Brain microvascular endothelial cell (primary cell): ENCODE data around the gene GOLGA8M.
"Not testable (repeated sequence)": the region's sequence is repeated elsewhere in the genome, so short reads cannot be mapped to it uniquely, and the experiment has no call there.

ENCODE experiments used
- DNase-seq: peaks from one replicate; pipeline ENCODE4 v3.0.0-alpha.2; 2020
- H3K27ac ChIP-seq: fragments of 250-450 bp; sonication (Bioruptor Pico); 2 replicates; pipeline ENCODE4 v1.5.1; 2020; ENCODE audit warnings: mild to moderate bottlenecking, moderate library complexity
- H3K27me3 ChIP-seq: fragments of 250-450 bp; sonication (Bioruptor Pico); replicated peaks from 2 replicates; pipeline ENCODE4 v1.5.1; 2020; ENCODE audit warnings: mild to moderate bottlenecking
- H3K36me3 ChIP-seq: fragments of 250-450 bp; sonication (Bioruptor Pico); replicated peaks from 2 replicates; pipeline ENCODE4 v1.5.1; 2020; ENCODE audit warnings: mild to moderate bottlenecking
- H3K4me3 ChIP-seq: 2 replicates; pipeline ENCODE4 v1.5.1; 2011; ENCODE audit warnings: low read depth, mild to moderate bottlenecking, control low read depth, low read length, moderate library complexity
- CTCF ChIP-seq: IDR thresholded peaks from 2 replicates; pipeline ENCODE4 v1.5.1; 2011; ENCODE audit warnings: low read depth, mild to moderate bottlenecking, moderate library complexity, low read length, control low read depth, inconsistent platforms; ENCODE audit errors: missing control alignments
- in situ Hi-C: cut with HindIII; loops from 2 replicates; pipeline ENCODE4 v1.10.0; 2017; ENCODE audit warnings: low sequenced_read_pairs, low pct_ligation_motif_present

Gene GOLGA8M

GRCh38 chr15:28712270-28712669, at the start of gene GOLGA8M:
Gene GOLGA8M, minus strand, starts transcription at chr15:28712421. Its CDS starts 98 bp downstream, at chr15:28712323.
- H3K36me3 ChIP-seq, H3K4me3 ChIP-seq, H3K27ac ChIP-seq, H3K27me3 ChIP-seq, DNase-seq, in situ Hi-C loops: not testable (repeated sequence)

- DNase-seq, H3K4me3 ChIP-seq, H3K36me3 ChIP-seq, H3K27ac ChIP-seq, in situ Hi-C loops, H3K27me3 ChIP-seq: not testable (repeated sequence)
Observed at GRCh38 chr15:28742890-28743289, 30.7 kb upstream of the GOLGA8M start.

GRCh38 chr15:28738590-28739292, 26.5 kb upstream of the GOLGA8M start:
- in situ Hi-C loops, DNase-seq, H3K27me3 ChIP-seq, H3K27ac ChIP-seq, H3K36me3 ChIP-seq: not testable (repeated sequence)
- peak overlapping the region; percentile 38 for H3K4me3 ChIP-seq

- Histone ChIP-seq H3K27ac (peak overlapping the region; percentile 48), H3K4me3 (peak overlapping the region; percentile 38)
- in situ Hi-C loops, H3K27me3 ChIP-seq, DNase-seq, H3K36me3 ChIP-seq: not testable (repeated sequence)
Observed at GRCh38 chr15:28738200-28738561, 26.0 kb upstream of the GOLGA8M start.

- peak; percentile 10 for DNase-seq
- Histone ChIP-seq H3K27ac (peak overlapping the region; percentile 48), H3K4me3 (peak overlapping the region; percentile 50)
- H3K27me3 ChIP-seq, H3K36me3 ChIP-seq, in situ Hi-C loops: not testable (repeated sequence)
Observed at GRCh38 chr15:28737521-28738199, 25.4 kb upstream of the GOLGA8M start.

GRCh38 chr15:28728061-28728460, 15.8 kb upstream of the GOLGA8M start:
- H3K27me3 ChIP-seq, H3K36me3 ChIP-seq, H3K4me3 ChIP-seq, H3K27ac ChIP-seq, in situ Hi-C loops, DNase-seq: not testable (repeated sequence)

- H3K27ac ChIP-seq, DNase-seq, in situ Hi-C loops, H3K36me3 ChIP-seq, H3K27me3 ChIP-seq, H3K4me3 ChIP-seq: not testable (repeated sequence)
Observed at GRCh38 chr15:28727026-28727425, 14.8 kb upstream of the GOLGA8M start.

- Histone ChIP-seq H3K27me3 (no peaks in the 10 kb centered on the region), H3K36me3 (no peaks in the 10 kb centered on the region), H3K4me3 (no peak overlapping the region), H3K27ac (no peak overlapping the region)
- no peak for TF ChIP-seq CTCF
- in situ Hi-C loops, result no loop called here
- DNase-seq, result no peak
Observed at GRCh38 chr15:28726102-28726501, 13.9 kb upstream of the GOLGA8M start.

- in situ Hi-C loops, result no loop called here
- no peak overlapping the region for H3K4me3 ChIP-seq
- no peaks in the 10 kb centered on the region for H3K27me3 ChIP-seq
- DNase-seq, result no peak
- no peak overlapping the region for H3K27ac ChIP-seq
- no peak for TF ChIP-seq CTCF
- H3K36me3 ChIP-seq, result no peaks in the 10 kb centered on the region
Observed at GRCh38 chr15:28725556-28725955, 13.3 kb upstream of the GOLGA8M start.

- H3K4me3 ChIP-seq, H3K27ac ChIP-seq, DNase-seq, in situ Hi-C loops, H3K27me3 ChIP-seq, H3K36me3 ChIP-seq: not testable (repeated sequence)
Observed at GRCh38 chr15:28723986-28724385, 11.8 kb upstream of the GOLGA8M start.

- H3K36me3 ChIP-seq, H3K27ac ChIP-seq, H3K4me3 ChIP-seq, H3K27me3 ChIP-seq, in situ Hi-C loops, DNase-seq: not testable (repeated sequence)
Observed at GRCh38 chr15:28719626-28720025, 7.4 kb upstream of the GOLGA8M start.

GRCh38 chr15:28718576-28718975, 6.4 kb upstream of the GOLGA8M start:
- DNase-seq, H3K4me3 ChIP-seq, H3K27me3 ChIP-seq, H3K27ac ChIP-seq, H3K36me3 ChIP-seq, in situ Hi-C loops: not testable (repeated sequence)

GRCh38 chr15:28714176-28714575, 2.0 kb upstream of the GOLGA8M start:
- H3K27me3 ChIP-seq, H3K4me3 ChIP-seq, DNase-seq, H3K36me3 ChIP-seq, H3K27ac ChIP-seq, in situ Hi-C loops: not testable (repeated sequence)
